ACC112 (cell line): Measurements from ENCODE around the gene SPAG16.

Source experiments
- H2AFZ ChIP-seq: fragments of 200-600 bp; sonication (generic); one replicate; pipeline ENCODE4 v1.6.0; 2017; ENCODE audit warnings: antibody characterized with exemption, low read length; ENCODE audit not compliant: unreplicated experiment
- H3K27ac ChIP-seq: fragments of 200-600 bp; sonication (generic); 2 replicates; pipeline ENCODE4 v1.5.1; 2014; ENCODE audit warnings: low read depth, mild to moderate bottlenecking, antibody characterized with exemption, low read length, moderate library complexity
- H3K27me3 ChIP-seq: fragments of 200-600 bp; sonication (generic); 2 replicates; pipeline ENCODE4 v1.6.1; 2014; ENCODE audit warnings: mild to moderate bottlenecking, antibody characterized with exemption, low read length, moderate library complexity, mixed read lengths; ENCODE audit not compliant: insufficient read depth
- H3K36me3 ChIP-seq: fragments of 200-600 bp; sonication (generic); 2 replicates; pipeline ENCODE4 v1.6.1; 2016; ENCODE audit warnings: mild to moderate bottlenecking, antibody characterized with exemption, low read length, moderate library complexity, mixed read lengths; ENCODE audit not compliant: insufficient read depth
- H3K4me1 ChIP-seq: fragments of 200-600 bp; sonication (generic); one replicate; pipeline ENCODE4 v1.6.1; 2016; ENCODE audit warnings: low read length, mixed read lengths; ENCODE audit not compliant: insufficient read depth, unreplicated experiment, control insufficient read depth
- H3K4me3 ChIP-seq: fragments of 200-600 bp; sonication (generic); 2 replicates; pipeline ENCODE4 v1.5.1; 2014; ENCODE audit warnings: mild to moderate bottlenecking, low read depth, low read length
- H3K79me2 ChIP-seq: fragments of 200-600 bp; sonication (generic); one replicate; pipeline ENCODE4 v1.6.0; 2016; ENCODE audit warnings: low read length; ENCODE audit not compliant: control insufficient read depth, unreplicated experiment, insufficient read depth

The SPAG16 gene

GRCh38 chr2:214322662-214323061 is 1038.4 kb downstream of the SPAG16 start:
- Histone ChIP-seq H3K36me3 (no peaks in the 10 kb centered on the region), H3K27ac (no peak overlapping the region), H2AFZ (no peak overlapping the region), H3K4me1 (no peaks in the 10 kb centered on the region), H3K4me3 (no peak overlapping the region), H3K27me3 (no peaks in the 10 kb centered on the region), H3K79me2 (no peaks in the 10 kb centered on the region)

GRCh38 chr2:214325404-214325803 is 1041.1 kb downstream of the SPAG16 start:
- Histone ChIP-seq H3K36me3 (no peaks in the 10 kb centered on the region), H3K27ac (no peak overlapping the region), H3K79me2 (no peaks in the 10 kb centered on the region), H3K27me3 (no peaks in the 10 kb centered on the region), H3K4me1 (no peaks in the 10 kb centered on the region), H2AFZ (no peak overlapping the region), H3K4me3 (no peak overlapping the region)

GRCh38 chr2:214328941-214329340 is 1044.7 kb downstream of the SPAG16 start:
- no peaks in the 10 kb centered on the region for H3K36me3 ChIP-seq
- H3K4me3 ChIP-seq, result no peak overlapping the region
- H3K27me3 ChIP-seq, result no peaks in the 10 kb centered on the region
- no peak overlapping the region for H3K27ac ChIP-seq
- H3K4me1 ChIP-seq, result no peaks in the 10 kb centered on the region
- H3K79me2 ChIP-seq, result no peaks in the 10 kb centered on the region
- H2AFZ ChIP-seq, result no peak overlapping the region

- H3K36me3 ChIP-seq, result no peaks in the 10 kb centered on the region
- H3K4me3 ChIP-seq, result no peak overlapping the region
- peaks cover 6% of the 10 kb centered on the region for H3K4me1 ChIP-seq
- no peaks in the 10 kb centered on the region for H3K79me2 ChIP-seq
- no peaks in the 10 kb centered on the region for H3K27me3 ChIP-seq
- H3K27ac ChIP-seq, result no peak overlapping the region
- H2AFZ ChIP-seq, result no peak overlapping the region
Observed at GRCh38 chr2:214341646-214342045, 1057.4 kb downstream of the SPAG16 start.

- H3K79me2 ChIP-seq, result no peaks in the 10 kb centered on the region
- H3K4me3 ChIP-seq, result no peak overlapping the region
- no peaks in the 10 kb centered on the region for H3K4me1 ChIP-seq
- no peak overlapping the region for H3K27ac ChIP-seq
- H3K27me3 ChIP-seq, result no peaks in the 10 kb centered on the region
- H3K36me3 ChIP-seq, result no peaks in the 10 kb centered on the region
- H2AFZ ChIP-seq, result no peak overlapping the region
Observed at GRCh38 chr2:214358506-214358905, 1074.2 kb downstream of the SPAG16 start.

- Histone ChIP-seq H3K27ac (no peak overlapping the region), H2AFZ (no peak overlapping the region), H3K27me3 (peaks cover 3% of the 10 kb centered on the region; the same call in 1 of the 2 replicates), H3K79me2 (no peaks in the 10 kb centered on the region), H3K4me3 (no peak overlapping the region), H3K4me1 (no peaks in the 10 kb centered on the region), H3K36me3 (no peaks in the 10 kb centered on the region)
Observed at GRCh38 chr2:214361116-214361515, 1076.9 kb downstream of the SPAG16 start.

- Histone ChIP-seq H3K4me3 (no peak overlapping the region), H3K27me3 (peaks cover 3% of the 10 kb centered on the region; the same call in 1 of the 2 replicates)
Observed at GRCh38 chr2:214365549-214365948, 1081.3 kb downstream of the SPAG16 start.

GRCh38 chr2:214367171-214367570 is 1082.9 kb downstream of the SPAG16 start:
- H2AFZ ChIP-seq, result no peak overlapping the region
- H3K4me1 ChIP-seq, result no peaks in the 10 kb centered on the region
- H3K79me2 ChIP-seq, result no peaks in the 10 kb centered on the region
- no peak overlapping the region for H3K4me3 ChIP-seq
- H3K27me3 ChIP-seq, result peaks cover 3% of the 10 kb centered on the region; the same call in 1 of the 2 replicates
- no peak overlapping the region for H3K27ac ChIP-seq
- H3K36me3 ChIP-seq, result no peaks in the 10 kb centered on the region

More at GRCh38 chr2:214365549-214365948, 1081.3 kb downstream of the SPAG16 start:
- H3K4me1 ChIP-seq, result no peaks in the 10 kb centered on the region
- no peak overlapping the region for H3K27ac ChIP-seq
- no peaks in the 10 kb centered on the region for H3K79me2 ChIP-seq
- H3K36me3 ChIP-seq, result no peaks in the 10 kb centered on the region
- no peak overlapping the region for H2AFZ ChIP-seq

- H3K36me3 ChIP-seq, result no peaks in the 10 kb centered on the region
- H3K27ac ChIP-seq, result no peak overlapping the region
- peak overlapping the region; percentile 24 for H2AFZ ChIP-seq
- no peak overlapping the region for H3K4me3 ChIP-seq
- H3K79me2 ChIP-seq, result no peaks in the 10 kb centered on the region
- H3K4me1 ChIP-seq, result peaks cover 32% of the 10 kb centered on the region
- H3K27me3 ChIP-seq, result no peaks in the 10 kb centered on the region
Observed at GRCh38 chr2:214376618-214377285, 1092.5 kb downstream of the SPAG16 start.

GRCh38 chr2:214377286-214377624 is 1093.0 kb downstream of the SPAG16 start:
- no peaks in the 10 kb centered on the region for H3K36me3 ChIP-seq
- H3K4me1 ChIP-seq, result peaks cover 32% of the 10 kb centered on the region
- no peak overlapping the region for H3K27ac ChIP-seq
- no peaks in the 10 kb centered on the region for H3K79me2 ChIP-seq
- no peak overlapping the region for H3K4me3 ChIP-seq
- H2AFZ ChIP-seq, result peak overlapping the region; percentile 24
- no peaks in the 10 kb centered on the region for H3K27me3 ChIP-seq

- Histone ChIP-seq H3K79me2 (no peaks in the 10 kb centered on the region), H3K4me3 (no peak overlapping the region), H3K4me1 (peaks cover 32% of the 10 kb centered on the region), H2AFZ (no peak overlapping the region), H3K27ac (no peak overlapping the region), H3K27me3 (no peaks in the 10 kb centered on the region), H3K36me3 (no peaks in the 10 kb centered on the region)
Observed at GRCh38 chr2:214378455-214379103, 1094.3 kb downstream of the SPAG16 start.
